Sigmoid colon (tissue), 4 donors: ENCODE measurements around the gene PRRT3.

ENCODE experiments used
- EP300 ChIP-seq, 4 donors: sonication (generic); formaldehyde crosslinking; IDR thresholded peaks; one replicate each; pipeline ENCODE4 v1.6.1; 2017; ENCODE audit warnings: antibody characterized with exemption in 4 of 4
- POLR2A ChIP-seq, 2 donors: fragments of 450-650 bp; IDR thresholded peaks; one replicate each; pipeline ENCODE4 v1.6.1; 2016; ENCODE audit warnings: antibody characterized with exemption in 2 of 2, mild to moderate bottlenecking in 2 of 2, moderate library complexity in 2 of 2
- POLR2AphosphoS5 ChIP-seq, 4 donors: sonication (generic); formaldehyde crosslinking; IDR thresholded peaks; one replicate each; pipeline ENCODE4 v1.6.1; 2017; ENCODE audit warnings: antibody characterized with exemption in 4 of 4
- TF ChIP-seq, protein P1 (sequence below), 4 experiments: fragments of 450-650 bp in 3 of 4; fragments of 200-600 bp in 1 of 4; IDR thresholded peaks; one replicate each; pipeline ENCODE4 v1.5.1; 2016 to 2019; ENCODE audit warnings: antibody characterized with exemption in 4 of 4, mild to moderate bottlenecking in 3 of 4, moderate library complexity in 2 of 4

DNA sequence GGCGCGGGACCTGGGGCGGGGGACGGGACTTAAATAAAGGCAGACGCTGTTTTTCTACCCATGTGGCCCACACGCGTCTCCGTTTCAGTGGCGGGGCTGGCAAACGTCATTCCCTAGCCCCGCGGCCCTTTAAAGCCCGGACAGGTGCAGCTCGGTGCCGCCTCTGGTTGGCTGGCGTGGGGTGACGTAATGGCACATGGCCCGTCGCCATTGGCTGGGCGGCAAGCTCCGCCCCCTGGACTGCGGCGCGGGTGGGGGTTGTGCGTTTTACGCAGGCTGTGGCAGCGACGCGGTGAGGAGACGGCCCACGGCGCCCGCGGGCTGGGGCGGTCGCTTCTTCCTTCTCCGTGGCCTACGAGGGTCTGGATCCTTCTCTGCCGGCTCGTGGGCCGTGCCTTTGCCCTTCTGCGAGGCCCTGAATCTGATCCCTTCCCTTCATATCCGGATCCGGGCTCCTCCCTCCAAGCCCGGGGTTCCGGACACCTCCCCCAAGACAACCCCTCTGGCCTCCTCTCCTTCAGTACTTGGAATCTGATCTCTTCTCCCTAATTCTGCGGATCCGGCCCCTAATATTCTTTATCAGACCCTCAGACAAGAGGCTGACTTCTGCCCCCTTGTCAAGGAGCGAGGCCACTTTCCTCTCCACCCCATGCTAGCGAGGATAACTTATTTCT lies 18.5 kb downstream of the PRRT3 start, which contains the start of gene CRELD1:
- peak; percentile 95 to 97 (median 95) for TF ChIP-seq POLR2AphosphoS5 (IDR thresholded peaks at IDR 0.05)
- TF ChIP-seq POLR2A (IDR thresholded peaks at IDR 0.05): peak; percentile 74 to 86
- TF ChIP-seq, protein P1, sequence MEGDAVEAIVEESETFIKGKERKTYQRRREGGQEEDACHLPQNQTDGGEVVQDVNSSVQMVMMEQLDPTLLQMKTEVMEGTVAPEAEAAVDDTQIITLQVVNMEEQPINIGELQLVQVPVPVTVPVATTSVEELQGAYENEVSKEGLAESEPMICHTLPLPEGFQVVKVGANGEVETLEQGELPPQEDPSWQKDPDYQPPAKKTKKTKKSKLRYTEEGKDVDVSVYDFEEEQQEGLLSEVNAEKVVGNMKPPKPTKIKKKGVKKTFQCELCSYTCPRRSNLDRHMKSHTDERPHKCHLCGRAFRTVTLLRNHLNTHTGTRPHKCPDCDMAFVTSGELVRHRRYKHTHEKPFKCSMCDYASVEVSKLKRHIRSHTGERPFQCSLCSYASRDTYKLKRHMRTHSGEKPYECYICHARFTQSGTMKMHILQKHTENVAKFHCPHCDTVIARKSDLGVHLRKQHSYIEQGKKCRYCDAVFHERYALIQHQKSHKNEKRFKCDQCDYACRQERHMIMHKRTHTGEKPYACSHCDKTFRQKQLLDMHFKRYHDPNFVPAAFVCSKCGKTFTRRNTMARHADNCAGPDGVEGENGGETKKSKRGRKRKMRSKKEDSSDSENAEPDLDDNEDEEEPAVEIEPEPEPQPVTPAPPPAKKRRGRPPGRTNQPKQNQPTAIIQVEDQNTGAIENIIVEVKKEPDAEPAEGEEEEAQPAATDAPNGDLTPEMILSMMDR (IDR thresholded peaks at IDR 0.05): no peak
- TF ChIP-seq EP300 (IDR thresholded peaks at IDR 0.05): no peak
